Neural progenitor cell (in vitro differentiated cells): ENCODE measurements around the gene GRAMD4. TPM values are rescaled to one million over a fixed set of nuclear protein-coding genes. Genes with fewer than 3 reads are reported as not detected.

Experiments used
- DNase-seq: peaks from one replicate; pipeline ENCODE4 v3.0.0-alpha.2; 2016; ENCODE audit warnings: low spot score
- H2AFZ ChIP-seq: fragments of 200-600 bp; sonication (generic); replicated peaks from 2 replicates; pipeline ENCODE4 v1.6.1; 2016; ENCODE audit warnings: antibody characterized with exemption
- H3F3A ChIP-seq: fragments of 200-600 bp; sonication (generic); 2 replicates; pipeline ENCODE4 v1.6.1; 2016; ENCODE audit warnings: antibody characterized with exemption, low read depth
- H3K27ac ChIP-seq: fragments of 200-600 bp; sonication (generic); 2 replicates; pipeline ENCODE4 v1.5.1; 2016; ENCODE audit warnings: mild to moderate bottlenecking
- H3K27me3 ChIP-seq: fragments of 200-600 bp; sonication (generic); 2 replicates; pipeline ENCODE4 v1.6.1; 2016; ENCODE audit warnings: mild to moderate bottlenecking, moderate library complexity
- H3K36me3 ChIP-seq: fragments of 200-600 bp; sonication (generic); 2 replicates; pipeline ENCODE4 v1.5.1; 2016
- H3K4me1 ChIP-seq: fragments of 200-600 bp; sonication (generic); 2 replicates; pipeline ENCODE4 v1.6.1; 2016; ENCODE audit warnings: mixed run types
- H3K4me2 ChIP-seq: fragments of 200-600 bp; sonication (generic); 2 replicates; pipeline ENCODE4 v1.6.1; 2016
- H3K4me3 ChIP-seq: fragments of 200-600 bp; sonication (generic); 2 replicates; pipeline ENCODE4 v1.5.1; 2016
- H3K79me2 ChIP-seq: fragments of 200-600 bp; sonication (generic); 2 replicates; pipeline ENCODE4 v1.6.1; 2016; ENCODE audit warnings: low read depth
- H3K9ac ChIP-seq: fragments of 200-600 bp; sonication (generic); 2 replicates; pipeline ENCODE4 v1.6.1; 2016
- H3K9me3 ChIP-seq: fragments of 200-600 bp; sonication (generic); 2 replicates; pipeline ENCODE4 v1.5.1; 2016; ENCODE audit warnings: low read depth
- H4K20me1 ChIP-seq: fragments of 200-600 bp; sonication (generic); 2 replicates; pipeline ENCODE4 v1.6.1; 2016; ENCODE audit warnings: low read depth
- H3K27ac Mint-ChIP-seq: 3 replicates; pipeline ENCODE4 v1.8.0; 2021; ENCODE audit warnings: mixed read lengths
- H3K27me3 Mint-ChIP-seq: 2 replicates; pipeline ENCODE4 v1.8.0; 2022; ENCODE audit warnings: low read depth, mild to moderate bottlenecking, inconsistent platforms, moderate library complexity, mixed read lengths; ENCODE audit not compliant: insufficient read depth
- H3K36me3 Mint-ChIP-seq: 3 replicates; pipeline ENCODE4 v1.8.0; 2021; ENCODE audit warnings: mixed read lengths
- H3K4me1 Mint-ChIP-seq: 3 replicates; pipeline ENCODE4 v1.8.0; 2021; ENCODE audit warnings: mixed read lengths
- H3K4me3 Mint-ChIP-seq: 3 replicates; pipeline ENCODE4 v1.8.0; 2021; ENCODE audit warnings: mild to moderate bottlenecking, moderate library complexity, mixed read lengths
- H3K9me3 Mint-ChIP-seq: 3 replicates; pipeline ENCODE4 v1.8.0; 2020; ENCODE audit warnings: mixed read lengths
- EZH2 ChIP-seq: fragments of 200-600 bp; sonication (generic); IDR thresholded peaks from 2 replicates; pipeline ENCODE4 v1.6.1; 2017; ENCODE audit warnings: antibody characterized with exemption, mild to moderate bottlenecking, moderate library complexity
- EZH2phosphoT487 ChIP-seq: fragments of 200-600 bp; sonication (generic); IDR thresholded peaks from 2 replicates; pipeline ENCODE4 v1.6.1; 2017; ENCODE audit warnings: antibody characterized with exemption
- total RNA-seq: library from RNA; depleted of rRNA; stranded (reverse); fragments of >200 nt; gene quantifications from 2 replicates; pipeline ENCODE4 v1.2.3, GENCODE V29; 2015; ENCODE audit warnings: low replicate concordance
- TF ChIP-seq, protein P1 (sequence below): fragments of 200-600 bp; sonication (generic); IDR thresholded peaks from 2 replicates; pipeline ENCODE4 v1.5.1; 2017; ENCODE audit warnings: antibody characterized with exemption, mild to moderate bottlenecking

Gene GRAMD4
- total RNA-seq, 1 donor from 2014 or later = 32.2 TPM

- H3F3A ChIP-seq = peaks cover 1% of the 10 kb centered on the region
- peaks cover 58% of the 10 kb centered on the region for H4K20me1 ChIP-seq
- no peaks in the 10 kb centered on the region for H3K36me3 Mint-ChIP-seq
- H3K79me2 ChIP-seq = no peaks in the 10 kb centered on the region
- no peak overlapping the region for H3K9ac ChIP-seq
- no peak overlapping the region for H3K4me3 Mint-ChIP-seq
- no peak overlapping the region for H2AFZ ChIP-seq
- peak; percentile 1 for DNase-seq
- peaks cover 2% of the 10 kb centered on the region for H3K27me3 Mint-ChIP-seq
- H3K4me2 ChIP-seq = no peak overlapping the region
- H3K4me1 Mint-ChIP-seq = peaks cover 26% of the 10 kb centered on the region
- H3K9me3 Mint-ChIP-seq = no peaks in the 10 kb centered on the region
- no peaks in the 10 kb centered on the region for H3K36me3 ChIP-seq
- H3K27ac ChIP-seq = no peak overlapping the region
- H3K27ac Mint-ChIP-seq = no peak overlapping the region
- TF ChIP-seq EZH2 (no peak), EZH2phosphoT487 (no peak)
- TF ChIP-seq, protein P1, sequence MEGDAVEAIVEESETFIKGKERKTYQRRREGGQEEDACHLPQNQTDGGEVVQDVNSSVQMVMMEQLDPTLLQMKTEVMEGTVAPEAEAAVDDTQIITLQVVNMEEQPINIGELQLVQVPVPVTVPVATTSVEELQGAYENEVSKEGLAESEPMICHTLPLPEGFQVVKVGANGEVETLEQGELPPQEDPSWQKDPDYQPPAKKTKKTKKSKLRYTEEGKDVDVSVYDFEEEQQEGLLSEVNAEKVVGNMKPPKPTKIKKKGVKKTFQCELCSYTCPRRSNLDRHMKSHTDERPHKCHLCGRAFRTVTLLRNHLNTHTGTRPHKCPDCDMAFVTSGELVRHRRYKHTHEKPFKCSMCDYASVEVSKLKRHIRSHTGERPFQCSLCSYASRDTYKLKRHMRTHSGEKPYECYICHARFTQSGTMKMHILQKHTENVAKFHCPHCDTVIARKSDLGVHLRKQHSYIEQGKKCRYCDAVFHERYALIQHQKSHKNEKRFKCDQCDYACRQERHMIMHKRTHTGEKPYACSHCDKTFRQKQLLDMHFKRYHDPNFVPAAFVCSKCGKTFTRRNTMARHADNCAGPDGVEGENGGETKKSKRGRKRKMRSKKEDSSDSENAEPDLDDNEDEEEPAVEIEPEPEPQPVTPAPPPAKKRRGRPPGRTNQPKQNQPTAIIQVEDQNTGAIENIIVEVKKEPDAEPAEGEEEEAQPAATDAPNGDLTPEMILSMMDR = no peak
- no peaks in the 10 kb centered on the region for H3K9me3 ChIP-seq
- H3K4me3 ChIP-seq = no peak overlapping the region
- peaks cover 9% of the 10 kb centered on the region for H3K27me3 ChIP-seq
- H3K4me1 ChIP-seq = peaks cover 13% of the 10 kb centered on the region
Measured at GRCh38 chr22:46589871-46590271, 30.3 kb upstream of the GRAMD4 start.

DNA sequence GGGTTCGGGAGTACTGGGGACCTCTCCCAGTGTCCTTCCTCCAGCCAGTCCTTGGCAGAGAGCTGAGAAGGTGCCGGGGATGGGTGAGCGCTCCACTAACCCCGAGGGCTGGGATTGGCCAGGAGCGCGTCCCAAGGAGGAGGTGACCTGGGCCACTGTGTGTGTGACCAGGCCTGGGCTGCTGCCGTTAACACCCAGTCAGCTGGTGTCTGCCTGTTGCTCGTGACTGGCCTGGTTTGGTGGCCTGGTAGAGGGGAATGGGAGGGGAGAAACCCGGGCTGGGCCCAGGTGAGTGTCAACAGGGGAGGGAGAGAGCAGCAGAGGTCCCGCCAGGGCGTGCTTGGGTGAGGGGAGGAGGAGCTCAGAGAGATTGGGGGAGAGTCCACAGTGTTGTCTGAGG is 29.9 kb upstream of the GRAMD4 start:
- Mint-ChIP-seq H3K27ac (no peak overlapping the region), H3K9me3 (no peaks in the 10 kb centered on the region), H3K36me3 (no peaks in the 10 kb centered on the region), H3K4me3 (no peak overlapping the region), H3K27me3 (peaks cover 2% of the 10 kb centered on the region), H3K4me1 (peaks cover 21% of the 10 kb centered on the region)
- Histone ChIP-seq H3K4me2 (no peak overlapping the region), H2AFZ (no peak overlapping the region), H4K20me1 (peaks cover 53% of the 10 kb centered on the region), H3K9ac (no peak overlapping the region), H3K36me3 (no peaks in the 10 kb centered on the region), H3F3A (no peaks in the 10 kb centered on the region), H3K9me3 (no peaks in the 10 kb centered on the region), H3K4me1 (peaks cover 11% of the 10 kb centered on the region), H3K79me2 (no peaks in the 10 kb centered on the region), H3K27me3 (peaks cover 4% of the 10 kb centered on the region), H3K27ac (no peak overlapping the region), H3K4me3 (no peak overlapping the region)
- peak; percentile 3 for DNase-seq
- TF ChIP-seq EZH2 = no peak
- TF ChIP-seq, protein P1 = no peak

- no peak overlapping the region for H3K27ac Mint-ChIP-seq
- Histone ChIP-seq H3K27ac (no peak overlapping the region), H3K27me3 (no peaks in the 10 kb centered on the region), H4K20me1 (peaks cover 38% of the 10 kb centered on the region), H3K79me2 (no peaks in the 10 kb centered on the region), H2AFZ (no peak overlapping the region), H3K4me2 (no peak overlapping the region), H3F3A (no peaks in the 10 kb centered on the region), H3K4me1 (peaks cover 11% of the 10 kb centered on the region), H3K36me3 (no peaks in the 10 kb centered on the region), H3K4me3 (no peak overlapping the region), H3K9ac (no peak overlapping the region), H3K9me3 (no peaks in the 10 kb centered on the region)
- H3K4me3 Mint-ChIP-seq = no peak overlapping the region
- peaks cover 2% of the 10 kb centered on the region for H3K27me3 Mint-ChIP-seq
- no peaks in the 10 kb centered on the region for H3K9me3 Mint-ChIP-seq
- TF ChIP-seq EZH2 = no peak
- TF ChIP-seq, protein P1 = no peak
- TF ChIP-seq EZH2phosphoT487 = no peak
- peak; percentile 0 for DNase-seq
- peaks cover 16% of the 10 kb centered on the region for H3K4me1 Mint-ChIP-seq
- no peaks in the 10 kb centered on the region for H3K36me3 Mint-ChIP-seq
Measured at GRCh38 chr22:46591930-46592329, 28.3 kb upstream of the GRAMD4 start.
